Neural cell (in vitro differentiated cells): ENCODE data around the gene SOBP. TPM values are rescaled to one million over a fixed set of nuclear protein-coding genes. Genes with fewer than 3 reads are reported as not detected.

ENCODE experiments used
- H2AFZ ChIP-seq: fragments of 200-600, 300-800 bp; sonication (generic), shearing (Covaris generic); 2 replicates; pipeline ENCODE4 v1.6.0; 2014; ENCODE audit warnings: low read depth, mild to moderate bottlenecking, antibody characterized with exemption, low read length, moderate library complexity
- H3F3A ChIP-seq: fragments of 200-600 bp; shearing (Covaris generic); 2 replicates; pipeline ENCODE4 v1.6.1; 2016; ENCODE audit warnings: mild to moderate bottlenecking, moderate library complexity, mixed read lengths, antibody characterized with exemption, low read length; ENCODE audit not compliant: insufficient read depth, poor library complexity, severe bottlenecking
- H3K27ac ChIP-seq: fragments of 200-600, 300-800 bp; sonication (generic), shearing (Covaris generic); 2 replicates; pipeline ENCODE4 v1.5.1; 2014; ENCODE audit warnings: mild to moderate bottlenecking, low read length, moderate library complexity
- H3K27me3 ChIP-seq: fragments of 300-800, 200-600 bp; sonication (generic), shearing (Covaris generic); 2 replicates; pipeline ENCODE4 v1.6.0; 2014; ENCODE audit warnings: mild to moderate bottlenecking, low read depth, low read length, moderate library complexity; ENCODE audit not compliant: insufficient read depth
- H3K36me3 ChIP-seq: fragments of 300-800, 200-600 bp; sonication (generic), shearing (Covaris generic); 2 replicates; pipeline ENCODE4 v1.5.1; 2014; ENCODE audit warnings: mild to moderate bottlenecking, antibody characterized with exemption, low read length, moderate library complexity; ENCODE audit not compliant: insufficient read depth
- H3K4me2 ChIP-seq: fragments of 300-800, 200-600 bp; sonication (generic), shearing (Covaris generic); 2 replicates; pipeline ENCODE4 v1.6.0; 2014; ENCODE audit warnings: mild to moderate bottlenecking, low read length
- H3K4me3 ChIP-seq: fragments of 300-800, 200-600 bp; sonication (generic), shearing (Covaris generic); 2 replicates; pipeline ENCODE4 v1.5.1; 2014; ENCODE audit warnings: mild to moderate bottlenecking, low read length, moderate library complexity
- H3K79me2 ChIP-seq: fragments of 200-600 bp; shearing (Covaris generic); replicated peaks from 2 replicates; pipeline ENCODE4 v1.6.0; 2014; ENCODE audit warnings: mild to moderate bottlenecking, low read length, moderate library complexity; ENCODE audit not compliant: insufficient read depth
- H3K9ac ChIP-seq: fragments of 300-800, 200-600 bp; sonication (generic), shearing (Covaris generic); 2 replicates; pipeline ENCODE4 v1.6.1; 2016; ENCODE audit warnings: mild to moderate bottlenecking, low read length, mixed read lengths
- H3K9me2 ChIP-seq: fragments of 200-600 bp; shearing (Covaris generic); 2 replicates; pipeline ENCODE4 v1.6.1; 2016; ENCODE audit warnings: mild to moderate bottlenecking, low read length, mixed read lengths; ENCODE audit not compliant: insufficient read depth
- H3K9me3 ChIP-seq: fragments of 200-600, 300-800 bp; sonication (generic), shearing (Covaris generic); 2 replicates; pipeline ENCODE4 v1.6.1; 2016; ENCODE audit warnings: mild to moderate bottlenecking, mixed run types, low read length, moderate library complexity, mixed read lengths
- H4K20me1 ChIP-seq: fragments of 200-600 bp; shearing (Covaris generic); 2 replicates; pipeline ENCODE4 v1.6.1; 2016; ENCODE audit warnings: mild to moderate bottlenecking, mixed run types; ENCODE audit not compliant: insufficient read depth
- EP300 ChIP-seq: fragments of 450-650 bp; conservative IDR thresholded peaks from 2 replicates; pipeline ENCODE4 v1.6.1; 2014; ENCODE audit warnings: antibody characterized with exemption, mild to moderate bottlenecking, moderate library complexity; ENCODE audit not compliant: poor library complexity, severe bottlenecking
- EZH2 ChIP-seq: fragments of 200-600, 300-800 bp; shearing (Covaris generic), sonication (generic); IDR thresholded peaks from 2 replicates; pipeline ENCODE4 v1.6.1; 2014; ENCODE audit warnings: antibody characterized with exemption, low read length, borderline replicate concordance, mild to moderate bottlenecking; ENCODE audit not compliant: insufficient read depth, poor library complexity, severe bottlenecking
- MXI1 ChIP-seq: fragments of 450-650 bp; conservative IDR thresholded peaks from 2 replicates; pipeline ENCODE4 v1.6.1; 2014; ENCODE audit warnings: antibody characterized with exemption, mild to moderate bottlenecking; ENCODE audit not compliant: poor library complexity, severe bottlenecking
- POLR2AphosphoS5 ChIP-seq: IDR thresholded peaks from 2 replicates; pipeline ENCODE4 v1.6.1; 2012
- RAD21 ChIP-seq: fragments of 450-650 bp; conservative IDR thresholded peaks from 2 replicates; pipeline ENCODE4 v1.6.1; 2014; ENCODE audit warnings: antibody characterized with exemption, mild to moderate bottlenecking, moderate library complexity
- SMC3 ChIP-seq: fragments of 450-650 bp; conservative IDR thresholded peaks from 2 replicates; pipeline ENCODE4 v1.6.1; 2014; ENCODE audit warnings: antibody characterized with exemption, mild to moderate bottlenecking, moderate library complexity; ENCODE audit not compliant: poor library complexity
- TAF1 ChIP-seq: IDR thresholded peaks from 2 replicates; pipeline ENCODE4 v1.6.1; 2012; ENCODE audit warnings: low read depth
- polyA plus RNA-seq: library from polyadenylated mRNA; depleted of rRNA; stranded (reverse); fragments of >200 nt; gene quantifications from 2 replicates; pipeline ENCODE4 v1.2.3, GENCODE V29; 2014
- TF ChIP-seq, protein P1 (sequence below): IDR thresholded peaks from 2 replicates; pipeline ENCODE4 v1.6.1; 2012; ENCODE audit warnings: borderline replicate concordance
- TF ChIP-seq, protein P2 (sequence below): fragments of 450-650 bp; IDR thresholded peaks from 2 replicates; pipeline ENCODE4 v1.5.1; 2014; ENCODE audit warnings: antibody characterized with exemption, mild to moderate bottlenecking, moderate library complexity; ENCODE audit not compliant: poor library complexity, severe bottlenecking

Gene SOBP
- polyA plus RNA-seq, 1 donor from 2014 or later, result 16.4 TPM

DNA sequence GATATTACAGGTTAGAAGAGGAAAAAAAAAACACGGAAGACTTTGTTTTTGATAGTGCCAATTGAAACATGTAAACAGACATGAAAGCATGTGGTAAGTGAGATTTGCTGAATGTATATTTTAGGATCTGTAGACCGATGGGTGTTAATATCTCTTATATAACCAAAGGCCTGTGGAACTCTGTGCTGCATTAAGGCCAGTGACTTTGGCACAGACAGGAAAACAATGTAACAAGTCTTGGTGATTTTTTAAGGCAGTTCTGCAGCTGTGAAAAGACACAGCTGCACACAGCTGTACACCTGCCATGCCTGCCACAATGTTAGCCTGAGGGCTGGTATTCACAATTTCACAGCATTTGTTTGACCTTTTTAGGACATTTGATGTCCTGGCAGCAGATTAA, 6.1 kb downstream of the SOBP start:
- Histone ChIP-seq H3K4me3 (peak overlapping the region; percentile 24), H4K20me1 (peaks cover 14% of the 10 kb centered on the region), H3K4me2 (no peak overlapping the region), H3F3A (no peaks in the 10 kb centered on the region), H3K27ac (no peak overlapping the region), H3K27me3 (no peaks in the 10 kb centered on the region), H2AFZ (no peak overlapping the region), H3K36me3 (no peaks in the 10 kb centered on the region), H3K9me2 (no peaks in the 10 kb centered on the region), H3K79me2 (peaks cover 98% of the 10 kb centered on the region), H3K9me3 (no peaks in the 10 kb centered on the region), H3K9ac (no peak overlapping the region)
- TF ChIP-seq, protein P1, sequence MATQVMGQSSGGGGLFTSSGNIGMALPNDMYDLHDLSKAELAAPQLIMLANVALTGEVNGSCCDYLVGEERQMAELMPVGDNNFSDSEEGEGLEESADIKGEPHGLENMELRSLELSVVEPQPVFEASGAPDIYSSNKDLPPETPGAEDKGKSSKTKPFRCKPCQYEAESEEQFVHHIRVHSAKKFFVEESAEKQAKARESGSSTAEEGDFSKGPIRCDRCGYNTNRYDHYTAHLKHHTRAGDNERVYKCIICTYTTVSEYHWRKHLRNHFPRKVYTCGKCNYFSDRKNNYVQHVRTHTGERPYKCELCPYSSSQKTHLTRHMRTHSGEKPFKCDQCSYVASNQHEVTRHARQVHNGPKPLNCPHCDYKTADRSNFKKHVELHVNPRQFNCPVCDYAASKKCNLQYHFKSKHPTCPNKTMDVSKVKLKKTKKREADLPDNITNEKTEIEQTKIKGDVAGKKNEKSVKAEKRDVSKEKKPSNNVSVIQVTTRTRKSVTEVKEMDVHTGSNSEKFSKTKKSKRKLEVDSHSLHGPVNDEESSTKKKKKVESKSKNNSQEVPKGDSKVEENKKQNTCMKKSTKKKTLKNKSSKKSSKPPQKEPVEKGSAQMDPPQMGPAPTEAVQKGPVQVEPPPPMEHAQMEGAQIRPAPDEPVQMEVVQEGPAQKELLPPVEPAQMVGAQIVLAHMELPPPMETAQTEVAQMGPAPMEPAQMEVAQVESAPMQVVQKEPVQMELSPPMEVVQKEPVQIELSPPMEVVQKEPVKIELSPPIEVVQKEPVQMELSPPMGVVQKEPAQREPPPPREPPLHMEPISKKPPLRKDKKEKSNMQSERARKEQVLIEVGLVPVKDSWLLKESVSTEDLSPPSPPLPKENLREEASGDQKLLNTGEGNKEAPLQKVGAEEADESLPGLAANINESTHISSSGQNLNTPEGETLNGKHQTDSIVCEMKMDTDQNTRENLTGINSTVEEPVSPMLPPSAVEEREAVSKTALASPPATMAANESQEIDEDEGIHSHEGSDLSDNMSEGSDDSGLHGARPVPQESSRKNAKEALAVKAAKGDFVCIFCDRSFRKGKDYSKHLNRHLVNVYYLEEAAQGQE, result no peak
- TF ChIP-seq RAD21 (no peak), POLR2AphosphoS5 (no peak), EP300 (no peak), EZH2 (no peak), TAF1 (no peak), SMC3 (no peak), MXI1 (no peak)
- TF ChIP-seq, protein P2, sequence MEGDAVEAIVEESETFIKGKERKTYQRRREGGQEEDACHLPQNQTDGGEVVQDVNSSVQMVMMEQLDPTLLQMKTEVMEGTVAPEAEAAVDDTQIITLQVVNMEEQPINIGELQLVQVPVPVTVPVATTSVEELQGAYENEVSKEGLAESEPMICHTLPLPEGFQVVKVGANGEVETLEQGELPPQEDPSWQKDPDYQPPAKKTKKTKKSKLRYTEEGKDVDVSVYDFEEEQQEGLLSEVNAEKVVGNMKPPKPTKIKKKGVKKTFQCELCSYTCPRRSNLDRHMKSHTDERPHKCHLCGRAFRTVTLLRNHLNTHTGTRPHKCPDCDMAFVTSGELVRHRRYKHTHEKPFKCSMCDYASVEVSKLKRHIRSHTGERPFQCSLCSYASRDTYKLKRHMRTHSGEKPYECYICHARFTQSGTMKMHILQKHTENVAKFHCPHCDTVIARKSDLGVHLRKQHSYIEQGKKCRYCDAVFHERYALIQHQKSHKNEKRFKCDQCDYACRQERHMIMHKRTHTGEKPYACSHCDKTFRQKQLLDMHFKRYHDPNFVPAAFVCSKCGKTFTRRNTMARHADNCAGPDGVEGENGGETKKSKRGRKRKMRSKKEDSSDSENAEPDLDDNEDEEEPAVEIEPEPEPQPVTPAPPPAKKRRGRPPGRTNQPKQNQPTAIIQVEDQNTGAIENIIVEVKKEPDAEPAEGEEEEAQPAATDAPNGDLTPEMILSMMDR, result no peak

DNA sequence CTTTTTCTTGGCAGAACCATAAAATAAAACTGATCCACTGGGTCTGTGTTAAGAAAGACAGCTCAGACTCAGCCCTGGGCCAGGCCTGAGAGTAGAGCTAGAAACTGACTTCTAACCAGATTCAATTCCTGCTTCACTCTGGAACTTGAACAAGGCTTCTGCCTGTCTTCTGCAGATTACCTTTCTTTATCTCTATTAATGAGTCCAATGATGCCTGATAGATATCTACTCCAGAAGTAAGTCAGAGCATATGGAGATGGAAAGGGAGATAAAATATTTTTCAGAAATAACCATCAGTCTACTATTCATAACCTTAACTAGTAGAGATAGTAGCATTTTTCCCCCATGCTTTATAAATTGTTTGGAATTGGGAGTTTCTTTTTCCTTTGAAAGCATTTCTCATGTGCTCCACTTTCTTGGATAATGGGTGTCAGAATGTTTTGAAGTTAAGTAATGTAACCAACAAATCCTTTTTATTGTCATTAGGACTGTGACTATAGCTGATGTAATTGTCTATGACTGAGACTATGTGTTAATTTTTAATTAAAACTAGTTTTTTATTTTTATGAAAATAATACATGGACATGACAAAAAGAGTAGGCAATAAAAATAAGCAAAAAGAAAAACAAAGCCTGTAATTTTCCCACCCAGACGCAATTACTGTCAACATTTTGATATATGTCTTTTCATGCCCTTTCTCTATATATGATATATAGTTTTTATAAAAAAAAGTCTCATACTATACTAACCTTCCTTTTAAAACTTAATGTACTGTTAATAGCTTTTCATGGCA, 7.2 kb downstream of the SOBP start:
- no peaks in the 10 kb centered on the region for H3K27me3 ChIP-seq
- TF ChIP-seq, protein P2, result no peak
- TF ChIP-seq TAF1 (no peak), SMC3 (no peak), EP300 (no peak), RAD21 (no peak), MXI1 (no peak), EZH2 (no peak), POLR2AphosphoS5 (no peak)
- TF ChIP-seq, protein P1, result no peak
- no peak overlapping the region for H3K9ac ChIP-seq
- H4K20me1 ChIP-seq, result peaks cover 9% of the 10 kb centered on the region
- no peaks in the 10 kb centered on the region for H3K36me3 ChIP-seq
- H3K9me3 ChIP-seq, result no peaks in the 10 kb centered on the region
- H2AFZ ChIP-seq, result no peak overlapping the region
- H3F3A ChIP-seq, result no peaks in the 10 kb centered on the region
- H3K9me2 ChIP-seq, result no peaks in the 10 kb centered on the region
- H3K4me3 ChIP-seq, result peak overlapping the region; percentile 24
- H3K4me2 ChIP-seq, result no peak overlapping the region
- peaks cover 98% of the 10 kb centered on the region for H3K79me2 ChIP-seq
- no peak overlapping the region for H3K27ac ChIP-seq
